NK-92 (cell line): ENCODE results near the gene SMIM29.

Experiments used
- DNase-seq: peaks from one replicate; lab custom pipeline; 2025; ENCODE audit not compliant: unreplicated experiment; lab: John Stamatoyannopoulos, UW

SMIM29 gene

GRCh38 chr6:34241351-34242215, 7.2 kb downstream of the SMIM29 start:
- no peak for DNase-seq

DNA sequence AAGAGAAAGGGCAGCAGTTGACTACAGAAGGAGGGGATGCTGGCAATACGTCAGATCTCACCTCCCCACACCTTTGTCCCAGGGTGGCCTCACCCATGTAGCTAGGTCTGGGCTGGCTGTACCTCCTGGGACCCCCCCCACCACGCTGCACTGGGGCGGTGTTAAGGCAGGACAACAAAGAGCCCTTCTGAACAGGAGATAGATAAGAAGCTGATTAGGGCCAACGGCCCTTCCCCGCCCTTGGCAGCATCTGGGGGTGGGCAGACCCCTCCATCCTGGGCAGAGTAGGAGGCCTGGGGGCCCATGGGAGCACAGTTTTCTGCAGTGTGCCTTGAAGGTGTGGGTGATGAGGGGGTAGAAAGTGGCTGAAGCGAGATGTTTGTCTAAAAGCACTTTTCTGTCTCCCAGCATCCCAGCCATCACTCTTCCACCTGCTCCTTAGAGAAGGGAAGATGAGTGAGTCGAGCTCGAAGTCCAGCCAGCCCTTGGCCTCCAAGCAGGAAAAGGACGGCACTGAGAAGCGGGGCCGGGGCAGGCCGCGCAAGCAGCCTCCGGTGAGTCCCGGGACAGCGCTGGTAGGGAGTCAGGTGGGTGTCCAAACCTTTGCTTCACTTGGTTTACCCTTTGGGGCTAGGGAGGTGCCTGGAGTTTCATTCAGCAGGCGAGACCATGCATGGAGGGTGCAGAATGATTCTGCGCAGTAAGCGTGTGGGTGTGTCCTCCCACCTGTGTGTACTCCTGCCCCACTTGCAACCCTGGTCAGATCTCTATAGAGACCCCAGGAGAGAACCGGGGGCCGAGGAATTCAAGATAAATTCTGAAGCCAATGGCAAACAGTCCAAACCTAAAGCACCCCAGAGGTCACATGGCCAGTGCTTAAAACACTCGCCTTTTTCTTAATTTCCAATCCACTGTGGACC, 8.2 kb downstream of the SMIM29 start:
- DNase-seq = no peak

DNA sequence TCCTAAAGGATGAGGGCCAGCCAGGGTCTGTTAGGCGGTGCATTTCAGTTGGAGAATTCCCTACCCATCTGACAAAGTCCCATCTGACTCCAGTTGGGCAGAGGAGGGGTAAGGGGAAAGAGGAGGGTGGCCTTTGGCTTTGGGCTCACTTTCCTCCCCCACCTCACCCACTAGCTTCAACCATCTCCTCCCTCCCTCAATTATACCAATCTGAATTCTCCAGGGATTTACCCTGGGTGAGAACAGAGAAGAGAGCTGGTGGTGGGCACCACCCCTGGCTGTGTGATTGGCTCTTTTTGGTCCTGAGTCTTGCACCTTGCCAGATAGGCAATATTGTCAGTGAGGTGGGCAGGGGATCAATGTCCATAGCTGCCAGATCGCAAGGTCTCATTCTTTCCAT, 8.9 kb downstream of the SMIM29 start:
- no peak for DNase-seq

DNA sequence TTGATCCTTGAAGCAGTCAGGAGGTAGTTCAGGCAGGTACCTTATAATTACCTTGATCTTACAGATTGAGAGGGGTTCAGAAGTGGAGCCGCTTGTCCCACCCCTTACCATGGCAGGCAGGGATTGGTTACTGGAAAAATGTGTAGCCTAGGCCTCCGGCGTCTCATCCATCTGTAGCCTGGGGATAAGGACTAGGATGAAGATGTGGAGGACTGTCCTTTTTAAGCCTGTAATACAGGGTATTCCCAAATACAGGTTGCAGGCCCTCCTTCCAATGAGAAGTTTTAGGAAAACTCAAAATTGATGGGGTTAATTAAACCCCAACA, 9.3 kb downstream of the SMIM29 start:
- no peak for DNase-seq

GRCh38 chr6:34238585-34239499, 10.0 kb downstream of the SMIM29 start:
- no peak for DNase-seq

DNA sequence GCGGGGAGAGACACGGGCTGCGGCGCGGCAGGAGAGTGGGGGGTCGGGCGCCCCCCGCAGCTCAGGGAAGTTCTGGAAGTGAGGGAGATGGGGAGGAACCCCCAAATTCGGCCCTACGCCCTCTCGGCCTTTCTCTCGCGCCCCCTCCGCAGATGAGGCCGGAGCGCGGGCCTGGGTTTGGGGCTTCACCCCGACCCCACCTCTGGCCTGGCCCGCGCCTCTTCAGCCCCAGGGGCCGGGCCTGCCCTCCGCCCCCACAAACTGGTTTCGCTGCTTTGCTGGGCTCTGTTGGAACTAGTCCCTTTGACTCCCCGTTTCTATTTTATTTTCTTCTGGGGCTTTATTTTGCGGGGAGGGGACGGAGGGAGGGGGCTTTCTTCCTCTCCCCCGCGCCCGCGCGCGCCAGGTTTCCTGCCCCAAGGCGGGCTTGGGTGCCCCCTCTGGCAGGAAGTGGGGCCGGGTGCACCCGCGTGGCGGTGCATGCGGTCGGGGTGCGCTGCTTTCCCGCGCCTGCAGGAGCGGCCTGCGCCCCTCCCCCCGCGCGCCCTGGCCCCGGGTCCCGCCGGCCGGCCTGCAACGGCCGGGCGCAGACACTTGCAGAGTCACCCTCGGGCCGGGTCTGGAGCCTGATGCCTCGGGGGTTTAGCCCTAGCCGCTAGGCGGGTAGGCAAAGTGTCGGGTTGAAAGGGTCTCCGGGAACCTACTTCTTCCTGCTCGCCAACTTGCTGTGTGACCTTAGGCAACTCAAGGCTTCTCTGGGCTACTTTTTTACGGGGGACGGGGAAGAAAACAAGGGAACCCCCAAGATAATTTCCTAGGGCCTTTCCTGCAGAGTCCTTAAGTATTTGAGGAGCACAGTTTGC, 10.9 kb downstream of the SMIM29 start:
- no peak for DNase-seq

GRCh38 chr6:34237316-34237721, 11.5 kb downstream of the SMIM29 start:
- no peak for DNase-seq

GRCh38 chr6:34236443-34237315, 12.1 kb downstream of the SMIM29 start, which contains the start of gene HMGA1:
Gene HMGA1 (plus strand): TSS chr6:34236873. CDS start chr6:34240781, 3,908 bp downstream.
- no peak for DNase-seq

DNA sequence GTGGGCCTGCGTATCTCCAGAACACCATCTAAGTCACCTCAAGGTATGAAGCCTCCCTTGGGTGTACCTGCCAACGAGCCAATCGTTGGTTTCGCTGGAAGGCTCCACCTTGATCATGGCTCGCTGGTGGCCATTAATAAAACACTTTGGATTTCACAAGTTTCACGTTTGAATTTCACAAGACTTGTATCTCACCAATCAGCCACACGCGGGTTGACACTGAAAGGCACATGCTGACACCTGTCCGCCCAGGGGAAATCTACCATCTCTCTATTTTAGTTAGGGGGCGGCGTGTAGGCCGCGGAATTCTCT, 12.7 kb downstream of the SMIM29 start:
- no peak for DNase-seq

GRCh38 chr6:34235307-34236130, 13.3 kb downstream of the SMIM29 start:
- DNase-seq = no peak

DNA sequence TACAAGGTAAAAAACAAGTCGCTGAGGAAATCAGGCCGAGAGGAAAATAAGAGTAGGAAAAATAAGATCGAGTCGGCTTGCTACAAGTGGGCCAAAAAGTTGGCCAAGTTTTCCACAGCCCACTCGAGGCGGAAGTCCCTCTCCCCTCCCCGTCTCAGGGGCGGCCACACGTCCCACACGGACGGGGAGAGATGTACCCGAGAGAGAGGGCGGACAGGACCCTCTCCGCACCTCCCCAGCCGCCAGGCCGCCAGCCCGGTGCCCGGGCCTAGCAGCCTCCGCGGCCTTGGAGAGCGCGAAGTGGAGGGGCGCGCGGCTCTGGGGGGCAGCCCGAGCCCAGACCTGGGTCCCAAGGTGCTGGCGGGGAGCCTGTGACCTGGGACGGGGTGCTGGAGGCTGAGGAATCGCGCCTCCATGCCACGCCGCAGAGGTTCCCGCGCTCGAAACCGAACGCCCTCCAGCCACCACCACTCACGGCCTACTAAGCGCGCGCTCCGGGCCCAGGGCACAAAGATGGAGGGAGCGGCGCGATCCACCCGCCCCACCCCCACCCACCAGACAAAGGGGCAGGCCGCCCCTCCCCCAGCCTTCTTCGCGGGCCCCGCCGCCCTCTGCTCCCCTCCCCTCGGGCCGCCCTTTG, 14.0 kb downstream of the SMIM29 start:
- DNase-seq = no peak

GRCh38 chr6:34233867-34234266, 14.9 kb downstream of the SMIM29 start:
- DNase-seq = no peak

DNA sequence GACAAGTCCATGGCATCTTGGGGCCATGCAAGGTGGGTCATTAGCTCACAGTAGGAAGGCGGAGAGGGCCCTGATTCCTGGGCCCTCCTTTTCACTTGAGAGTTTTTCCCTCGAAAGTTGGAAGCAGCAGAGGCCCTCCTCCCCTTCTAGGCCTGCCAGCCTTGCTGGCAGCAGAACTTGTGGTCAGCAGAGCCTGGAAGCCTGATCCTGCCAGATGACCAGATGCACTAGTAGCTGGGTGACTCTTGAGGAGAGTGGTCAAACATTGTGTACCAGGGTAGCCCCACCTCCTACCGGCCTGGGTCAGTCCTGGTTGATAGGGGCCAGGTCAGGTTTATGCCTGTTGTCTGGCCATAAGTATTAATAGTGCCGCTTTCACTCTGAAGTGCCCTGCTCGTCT, 15.9 kb downstream of the SMIM29 start:
- DNase-seq = no peak

DNA sequence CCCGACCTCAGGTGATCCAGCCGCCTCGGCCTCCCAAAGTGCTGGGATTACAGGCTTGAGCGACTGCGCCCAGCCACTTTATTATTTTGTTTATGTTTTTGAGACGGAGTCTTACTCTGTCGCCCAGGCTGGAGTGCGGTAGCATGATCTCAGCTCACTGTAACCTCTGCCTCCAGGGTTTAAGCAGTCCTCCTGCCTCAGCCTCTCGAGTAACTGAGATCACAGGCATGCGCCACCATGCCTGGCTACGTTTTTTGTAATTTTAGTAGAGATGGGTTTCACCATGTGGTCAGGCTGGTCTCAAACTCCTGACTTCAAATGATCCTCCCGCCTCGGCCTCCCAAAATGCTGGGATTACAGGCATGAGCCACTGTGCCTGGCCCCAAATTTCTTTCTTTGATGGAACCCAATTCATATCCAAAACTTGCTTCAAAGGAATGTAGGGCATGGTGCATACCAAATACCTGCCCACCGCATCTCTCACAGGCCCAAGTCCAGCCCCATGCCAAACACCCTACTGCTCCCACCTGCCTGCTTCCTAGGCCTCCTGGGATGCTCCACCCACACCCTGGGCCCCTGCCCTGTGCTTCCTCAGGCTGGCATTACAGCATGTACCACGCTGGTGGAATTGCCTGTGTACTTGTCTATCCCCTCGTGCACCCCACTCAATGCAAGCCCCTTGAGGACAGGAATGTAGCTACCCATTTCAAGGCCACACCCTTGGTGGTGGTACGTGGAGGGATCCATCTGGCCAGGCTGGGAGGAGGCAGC, 17.1 kb downstream of the SMIM29 start:
- DNase-seq = no peak

- DNase-seq = no peak
Measured at GRCh38 chr6:34230653-34231371, 18.0 kb downstream of the SMIM29 start.

GRCh38 chr6:34229877-34230276, 18.9 kb downstream of the SMIM29 start:
- DNase-seq = no peak
